H1 (cell line): ENCODE measurements around the gene DNLZ.

Experiments used
- CTCF ChIP-seq, 3 experiments: IDR thresholded peaks; 1 replicate in 2 of 3; 2 replicates in 1 of 3; pipeline versions ENCODE4 v1.5.1 to v1.6.1; 2011; ENCODE audit warnings: low read length in 3 of 3, mild to moderate bottlenecking in 3 of 3, inconsistent platforms in 2 of 3, low read depth in 1 of 3, moderate library complexity in 1 of 3; ENCODE audit not compliant: insufficient read depth in 1 of 3; ENCODE audit errors: control extremely low read depth in 1 of 3
- EZH2 ChIP-seq: fragments of 200-600 bp; sonication (generic); IDR thresholded peaks from 2 replicates; pipeline ENCODE4 v1.7.1; 2012; ENCODE audit warnings: low read depth, mild to moderate bottlenecking, moderate library complexity, low read length, inconsistent platforms; ENCODE audit not compliant: severe bottlenecking
- POLR2A ChIP-seq, 2 experiments: IDR thresholded peaks; 1 replicate in 1 of 2; 2 replicates in 1 of 2; pipeline ENCODE4 v1.6.1; 2011; ENCODE audit warnings: low read depth in 2 of 2, low read length in 2 of 2, mild to moderate bottlenecking in 2 of 2; ENCODE audit errors: control extremely low read depth in 1 of 2
- POLR2AphosphoS5 ChIP-seq: IDR thresholded peaks from 2 replicates; pipeline ENCODE4 v1.6.1; 2011; ENCODE audit warnings: low read depth, low read length

GRCh38 chr9:136402067-136402466 is 38.5 kb upstream of the DNLZ start:
- TF ChIP-seq CTCF (IDR thresholded peaks at IDR 0.05; ENCODE audit: control extremely low read depth in 1 of 3, insufficient read depth in 1 of 3, low read depth in 1 of 3, low read length in 3 of 3) (no peak), POLR2AphosphoS5 (no peak; the same call in 1 of the 2 replicates), EZH2 (no peak), POLR2A (IDR thresholded peaks at IDR 0.05; ENCODE audit: control extremely low read depth in 1 of 2, low read depth in 2 of 2, low read length in 2 of 2) (no peak)
